DND-41 (cell line): ENCODE data around the gene VWA3B.

Experiments
- ATAC-seq: fragments of 200-7000 bp; cut with Tn5 transposase; 3 replicates; pipeline ENCODE4 v1.9.1; 2021; ENCODE audit warnings: low read depth; ENCODE audit not compliant: insufficient read depth
- DNase-seq: peaks from one replicate; pipeline ENCODE4 v3.0.0-alpha.2; 2020
- H2AFZ ChIP-seq: 2 replicates; pipeline ENCODE4 v1.6.0; 2012; ENCODE audit warnings: low read depth, low read length
- H3K27ac ChIP-seq: 2 replicates; pipeline ENCODE4 v1.5.1; 2012; ENCODE audit warnings: low read length, inconsistent platforms
- H3K27me3 ChIP-seq: fragments of 200-600 bp; sonication (generic); 2 replicates; pipeline ENCODE4 v1.6.0; 2012; ENCODE audit warnings: low read length, mild to moderate bottlenecking, inconsistent platforms; ENCODE audit not compliant: insufficient read depth, poor library complexity
- H3K36me3 ChIP-seq: 2 replicates; pipeline ENCODE4 v1.5.1; 2012; ENCODE audit warnings: low read length, inconsistent platforms; ENCODE audit not compliant: insufficient read depth
- H3K4me1 ChIP-seq: 2 replicates; pipeline ENCODE4 v1.5.1; 2012; ENCODE audit warnings: mild to moderate bottlenecking, low read length; ENCODE audit not compliant: insufficient read depth
- H3K4me2 ChIP-seq: 2 replicates; pipeline ENCODE4 v1.6.0; 2012; ENCODE audit warnings: mild to moderate bottlenecking, moderate library complexity, low read length, inconsistent platforms; ENCODE audit not compliant: insufficient read depth
- H3K4me3 ChIP-seq, 2 experiments: fragments of 200-600 bp in 1 of 2; shearing (Covaris generic) in 1 of 2; 2 replicates each; pipeline ENCODE4 v1.5.1; 2012 to 2016; ENCODE audit warnings: inconsistent platforms in 2 of 2, low read length in 2 of 2, mild to moderate bottlenecking in 2 of 2, low read depth in 1 of 2, moderate library complexity in 1 of 2
- H3K79me2 ChIP-seq: 2 replicates; pipeline ENCODE4 v1.6.0; 2012; ENCODE audit warnings: low read length, inconsistent platforms; ENCODE audit not compliant: insufficient read depth
- H3K9ac ChIP-seq: 2 replicates; pipeline ENCODE4 v1.6.0; 2012; ENCODE audit warnings: low read depth, mild to moderate bottlenecking, inconsistent platforms, low read length, moderate library complexity
- H3K9me3 ChIP-seq: 2 replicates; pipeline ENCODE4 v1.5.1; 2012; ENCODE audit warnings: low read length, moderate library complexity, mild to moderate bottlenecking, inconsistent platforms; ENCODE audit not compliant: insufficient read depth, severe bottlenecking
- H4K20me1 ChIP-seq: 2 replicates; pipeline ENCODE4 v1.6.0; 2012; ENCODE audit warnings: low read length; ENCODE audit not compliant: insufficient read depth
- EZH2 ChIP-seq: IDR thresholded peaks from 3 replicates; pipeline ENCODE4 v1.6.1; 2012; ENCODE audit warnings: borderline replicate concordance, low read depth, mild to moderate bottlenecking, moderate library complexity, low read length, inconsistent platforms; ENCODE audit not compliant: severe bottlenecking
- TF ChIP-seq, protein P1 (sequence below): IDR thresholded peaks from 2 replicates; pipeline ENCODE4 v1.5.1; 2012; ENCODE audit warnings: borderline replicate concordance, low read length, moderate library complexity, mild to moderate bottlenecking; ENCODE audit not compliant: poor library complexity, severe bottlenecking; ENCODE audit errors: extremely low read depth

Gene VWA3B

GRCh38 chr2:98334439-98335078, 247.6 kb downstream of the VWA3B start:
- H3K79me2 ChIP-seq = no peaks in the 10 kb centered on the region
- DNase-seq = no peak

GRCh38 chr2:98335271-98335670, 248.3 kb downstream of the VWA3B start:
- Histone ChIP-seq H3K9ac (no peak overlapping the region), H3K27me3 (peaks cover 2% of the 10 kb centered on the region), H3K9me3 (no peaks in the 10 kb centered on the region), H3K4me3 (no peak overlapping the region), H3K4me1 (no peaks in the 10 kb centered on the region), H3K27ac (no peak overlapping the region), H4K20me1 (no peaks in the 10 kb centered on the region), H2AFZ (no peak overlapping the region), H3K36me3 (no peaks in the 10 kb centered on the region), H3K4me2 (no peak overlapping the region), H3K79me2 (no peaks in the 10 kb centered on the region)
- TF ChIP-seq, protein P1, sequence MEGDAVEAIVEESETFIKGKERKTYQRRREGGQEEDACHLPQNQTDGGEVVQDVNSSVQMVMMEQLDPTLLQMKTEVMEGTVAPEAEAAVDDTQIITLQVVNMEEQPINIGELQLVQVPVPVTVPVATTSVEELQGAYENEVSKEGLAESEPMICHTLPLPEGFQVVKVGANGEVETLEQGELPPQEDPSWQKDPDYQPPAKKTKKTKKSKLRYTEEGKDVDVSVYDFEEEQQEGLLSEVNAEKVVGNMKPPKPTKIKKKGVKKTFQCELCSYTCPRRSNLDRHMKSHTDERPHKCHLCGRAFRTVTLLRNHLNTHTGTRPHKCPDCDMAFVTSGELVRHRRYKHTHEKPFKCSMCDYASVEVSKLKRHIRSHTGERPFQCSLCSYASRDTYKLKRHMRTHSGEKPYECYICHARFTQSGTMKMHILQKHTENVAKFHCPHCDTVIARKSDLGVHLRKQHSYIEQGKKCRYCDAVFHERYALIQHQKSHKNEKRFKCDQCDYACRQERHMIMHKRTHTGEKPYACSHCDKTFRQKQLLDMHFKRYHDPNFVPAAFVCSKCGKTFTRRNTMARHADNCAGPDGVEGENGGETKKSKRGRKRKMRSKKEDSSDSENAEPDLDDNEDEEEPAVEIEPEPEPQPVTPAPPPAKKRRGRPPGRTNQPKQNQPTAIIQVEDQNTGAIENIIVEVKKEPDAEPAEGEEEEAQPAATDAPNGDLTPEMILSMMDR = no peak
- no peak for TF ChIP-seq EZH2
- DNase-seq = no peak
- no peak for ATAC-seq

More at GRCh38 chr2:98334439-98335078, 247.6 kb downstream of the VWA3B start:
- Histone ChIP-seq H3K9me3 (no peaks in the 10 kb centered on the region), H3K36me3 (no peaks in the 10 kb centered on the region), H3K4me1 (no peaks in the 10 kb centered on the region), H3K27ac (no peak overlapping the region), H3K4me3 (no peak overlapping the region), H3K27me3 (peaks cover 2% of the 10 kb centered on the region), H2AFZ (no peak overlapping the region), H3K4me2 (no peak overlapping the region), H4K20me1 (no peaks in the 10 kb centered on the region), H3K9ac (no peak overlapping the region)
- TF ChIP-seq EZH2 = no peak
- TF ChIP-seq, protein P1 = no peak
- no peak for ATAC-seq

DNA sequence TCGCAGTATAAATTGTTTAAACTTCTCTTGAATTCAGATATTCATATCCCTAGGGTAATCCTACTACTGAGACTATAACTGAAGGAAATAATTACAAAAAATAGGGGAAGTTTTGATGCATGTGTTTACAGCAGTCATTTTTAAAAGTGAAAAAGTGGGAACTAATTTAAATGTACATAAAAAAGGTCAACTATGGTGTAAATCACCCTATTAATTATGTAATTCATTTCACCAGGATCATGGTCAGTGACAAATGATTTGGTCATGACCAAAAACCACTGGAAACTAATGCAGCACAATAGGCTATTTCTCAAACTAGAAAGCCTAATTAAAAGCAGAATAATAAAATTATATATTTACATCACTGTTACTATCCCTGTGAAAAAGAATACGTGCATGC, 254.3 kb downstream of the VWA3B start:
- H3K27ac ChIP-seq = no peak overlapping the region
- H3K4me1 ChIP-seq = no peaks in the 10 kb centered on the region
- no peaks in the 10 kb centered on the region for H3K27me3 ChIP-seq
- no peaks in the 10 kb centered on the region for H3K9me3 ChIP-seq
- no peak for DNase-seq
- H3K36me3 ChIP-seq = no peaks in the 10 kb centered on the region
- no peak overlapping the region for H2AFZ ChIP-seq
- no peaks in the 10 kb centered on the region for H3K79me2 ChIP-seq
- no peaks in the 10 kb centered on the region for H4K20me1 ChIP-seq
- ATAC-seq = no peak
- H3K4me3 ChIP-seq = no peak overlapping the region
- no peak overlapping the region for H3K4me2 ChIP-seq
- no peak overlapping the region for H3K9ac ChIP-seq
- TF ChIP-seq, protein P1 = no peak
- TF ChIP-seq EZH2 = no peak
